ENCODE results near the gene KCNAB2.

- TF ChIP-seq, protein P1, sequence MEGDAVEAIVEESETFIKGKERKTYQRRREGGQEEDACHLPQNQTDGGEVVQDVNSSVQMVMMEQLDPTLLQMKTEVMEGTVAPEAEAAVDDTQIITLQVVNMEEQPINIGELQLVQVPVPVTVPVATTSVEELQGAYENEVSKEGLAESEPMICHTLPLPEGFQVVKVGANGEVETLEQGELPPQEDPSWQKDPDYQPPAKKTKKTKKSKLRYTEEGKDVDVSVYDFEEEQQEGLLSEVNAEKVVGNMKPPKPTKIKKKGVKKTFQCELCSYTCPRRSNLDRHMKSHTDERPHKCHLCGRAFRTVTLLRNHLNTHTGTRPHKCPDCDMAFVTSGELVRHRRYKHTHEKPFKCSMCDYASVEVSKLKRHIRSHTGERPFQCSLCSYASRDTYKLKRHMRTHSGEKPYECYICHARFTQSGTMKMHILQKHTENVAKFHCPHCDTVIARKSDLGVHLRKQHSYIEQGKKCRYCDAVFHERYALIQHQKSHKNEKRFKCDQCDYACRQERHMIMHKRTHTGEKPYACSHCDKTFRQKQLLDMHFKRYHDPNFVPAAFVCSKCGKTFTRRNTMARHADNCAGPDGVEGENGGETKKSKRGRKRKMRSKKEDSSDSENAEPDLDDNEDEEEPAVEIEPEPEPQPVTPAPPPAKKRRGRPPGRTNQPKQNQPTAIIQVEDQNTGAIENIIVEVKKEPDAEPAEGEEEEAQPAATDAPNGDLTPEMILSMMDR (IDR thresholded peaks at IDR 0.05), result no peak
- TF ChIP-seq POLR2A (IDR thresholded peaks at IDR 0.05), result no peak
These were observed 40.0 kb downstream of the KCNAB2 start for GRCh38 chr1:6085666-6086065.

All from right lobe of liver (tissue), 4 donors.